ENCODE results near the gene ZNF831.

ZNF831 gene

DNA sequence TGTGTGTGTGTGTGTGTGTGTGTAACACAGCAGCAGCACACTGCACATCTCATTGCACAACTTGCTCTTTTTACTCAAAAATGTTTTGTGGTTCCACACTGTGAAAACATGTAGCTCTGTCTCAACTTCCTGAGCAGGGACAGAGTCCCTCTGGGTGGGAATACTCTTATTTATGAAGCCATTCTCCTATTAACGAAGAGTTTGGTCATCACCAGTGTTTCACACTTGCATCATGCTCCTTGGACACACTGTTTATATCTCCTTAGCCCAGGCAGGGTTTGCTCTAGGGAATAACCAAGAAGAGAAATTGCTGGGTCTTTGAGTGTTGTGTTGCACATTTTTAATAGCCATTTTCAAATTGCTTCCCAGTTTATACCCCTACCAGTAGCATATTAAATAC is 53.6 kb downstream of the ZNF831 start:
- DNase-seq = no peak

DNA sequence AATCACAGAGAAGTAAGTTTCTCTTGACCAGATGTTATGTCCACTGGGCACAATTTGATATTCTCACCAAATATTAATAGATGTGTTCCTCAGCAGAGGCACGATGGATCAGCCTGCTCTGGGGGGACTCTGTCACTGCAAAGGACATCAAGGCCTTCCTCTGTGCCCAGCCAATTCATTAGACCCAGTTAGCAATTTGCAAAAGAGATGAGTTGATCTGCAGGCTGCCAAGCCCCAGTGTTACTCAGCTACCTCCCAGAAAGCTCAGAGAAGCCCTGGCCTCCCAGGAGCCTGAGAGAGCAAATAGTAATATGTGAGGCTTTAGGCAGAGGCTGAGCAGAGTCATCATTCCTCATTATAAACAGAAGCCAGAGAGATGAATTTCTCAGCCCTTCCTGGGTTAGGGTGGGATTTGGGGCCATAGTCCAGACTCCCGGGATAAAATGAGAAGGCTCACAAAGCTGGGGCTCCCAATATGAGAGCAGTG is 54.2 kb downstream of the ZNF831 start:
- no peak for DNase-seq

DNA sequence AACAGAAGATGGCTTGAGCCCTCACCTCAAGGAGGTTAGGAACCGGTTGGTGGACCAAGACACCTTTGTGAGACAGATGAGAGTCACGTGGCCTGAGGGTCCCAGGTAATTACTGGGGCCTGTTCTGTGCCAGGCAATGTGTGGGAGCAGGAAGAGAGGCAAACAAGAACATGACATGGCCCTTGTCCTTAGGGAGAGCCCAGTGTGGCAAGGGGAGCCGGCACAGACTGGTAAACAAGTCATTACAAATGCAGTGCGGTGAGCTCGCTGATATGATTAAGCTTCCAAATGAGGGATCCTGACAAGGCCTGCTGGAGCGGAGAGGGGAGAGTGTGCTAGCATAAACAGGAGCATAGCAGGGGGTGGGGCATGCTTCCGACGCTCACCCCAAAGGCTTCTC is 55.6 kb downstream of the ZNF831 start:
- no peak for DNase-seq

GRCh38 chr20:59220161-59220560 is 56.5 kb downstream of the ZNF831 start:
- no peak for DNase-seq

GRCh38 chr20:59221049-59221706 is 57.6 kb downstream of the ZNF831 start:
- DNase-seq = no peak

DNA sequence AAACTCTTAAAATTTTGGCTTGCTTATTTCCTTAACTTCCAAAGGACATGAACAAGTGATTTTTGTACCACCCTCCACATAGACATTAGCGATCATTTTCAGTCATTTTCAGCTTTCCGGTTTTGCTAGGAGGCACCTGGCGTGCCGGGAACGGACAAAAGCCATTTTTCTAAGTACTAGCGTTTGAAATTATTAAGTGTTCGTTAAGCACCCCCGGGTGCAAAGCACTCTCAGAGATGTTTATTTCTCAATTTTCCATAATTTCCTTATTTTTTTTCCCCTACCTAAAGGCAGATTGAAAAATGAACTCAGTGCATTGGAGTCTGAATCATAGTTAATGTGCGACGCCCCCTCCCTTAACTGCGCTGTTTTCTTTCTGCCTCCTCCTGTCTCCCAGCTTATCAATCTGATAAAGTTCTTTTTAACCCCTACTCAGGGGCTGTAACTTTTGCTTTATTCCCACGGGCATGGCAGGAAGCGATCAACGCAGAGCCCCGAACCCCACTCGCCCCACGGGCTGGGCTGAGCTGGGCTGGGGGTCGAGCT is 58.2 kb downstream of the ZNF831 start:
- no peak for DNase-seq

GRCh38 chr20:59222253-59223181 is 58.9 kb downstream of the ZNF831 start:
- DNase-seq = peak; percentile 78

DNA sequence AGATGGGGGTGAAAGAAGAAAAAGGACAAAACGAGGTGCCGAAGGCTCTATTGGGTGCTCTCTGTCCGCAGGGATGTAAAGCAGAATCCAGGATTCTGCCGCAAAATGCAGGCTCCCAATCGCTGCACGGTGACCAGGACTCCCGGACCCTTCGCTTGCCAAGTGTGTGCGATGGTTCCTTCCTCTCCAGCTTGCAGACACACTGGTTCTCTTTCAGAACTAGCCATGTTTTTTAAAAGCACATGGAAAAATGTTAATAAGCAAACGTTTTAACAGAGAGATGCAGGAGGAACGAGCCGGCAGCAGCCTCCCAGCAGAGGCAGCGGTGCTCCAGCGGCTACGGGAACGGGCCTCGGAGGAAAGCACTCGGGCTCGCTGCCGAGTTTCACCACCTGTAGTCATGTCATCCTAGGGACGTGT is 59.6 kb downstream of the ZNF831 start:
- no peak for DNase-seq

- no peak for DNase-seq
These were observed 60.1 kb downstream of the ZNF831 start for GRCh38 chr20:59223750-59224149.

DNA sequence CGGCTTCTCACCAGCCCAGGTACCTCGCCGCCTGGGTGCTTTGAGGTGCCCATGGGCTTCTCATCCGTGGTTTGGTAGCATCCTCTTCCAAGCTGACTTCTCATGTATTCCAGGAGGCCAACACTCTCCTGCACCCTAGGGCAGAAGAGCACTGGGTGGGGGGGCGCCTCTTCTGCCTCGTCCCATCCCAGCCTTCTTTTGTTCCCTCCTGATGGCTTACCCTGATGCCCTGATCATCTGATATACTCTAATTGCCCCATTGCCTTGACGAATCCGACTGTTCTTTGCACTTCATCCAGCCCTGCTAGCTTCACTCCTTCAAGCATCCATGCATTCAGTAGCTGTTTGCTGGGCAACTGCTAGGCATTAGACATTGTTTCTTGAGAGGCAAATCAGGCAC is 60.6 kb downstream of the ZNF831 start:
- DNase-seq = no peak

DNA sequence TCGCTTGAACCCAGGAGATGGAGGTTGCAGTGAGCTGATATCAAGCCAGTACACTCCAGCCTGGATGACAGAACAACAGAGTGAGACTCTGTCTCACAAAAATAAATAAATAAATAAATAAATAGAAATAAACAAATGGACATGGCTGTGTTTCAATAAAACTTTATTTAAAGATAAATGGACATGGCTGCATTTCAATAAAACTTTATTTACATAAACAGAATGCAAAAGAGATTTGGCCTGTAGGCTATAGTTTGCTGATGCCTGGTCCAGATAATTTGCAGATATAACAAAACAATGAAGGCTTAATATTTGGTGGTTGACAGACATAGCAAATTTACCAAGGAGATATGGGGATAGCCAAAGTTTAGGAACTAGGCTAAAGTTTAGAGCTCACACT is 66.8 kb downstream of the ZNF831 start:
- DNase-seq = no peak

DNA sequence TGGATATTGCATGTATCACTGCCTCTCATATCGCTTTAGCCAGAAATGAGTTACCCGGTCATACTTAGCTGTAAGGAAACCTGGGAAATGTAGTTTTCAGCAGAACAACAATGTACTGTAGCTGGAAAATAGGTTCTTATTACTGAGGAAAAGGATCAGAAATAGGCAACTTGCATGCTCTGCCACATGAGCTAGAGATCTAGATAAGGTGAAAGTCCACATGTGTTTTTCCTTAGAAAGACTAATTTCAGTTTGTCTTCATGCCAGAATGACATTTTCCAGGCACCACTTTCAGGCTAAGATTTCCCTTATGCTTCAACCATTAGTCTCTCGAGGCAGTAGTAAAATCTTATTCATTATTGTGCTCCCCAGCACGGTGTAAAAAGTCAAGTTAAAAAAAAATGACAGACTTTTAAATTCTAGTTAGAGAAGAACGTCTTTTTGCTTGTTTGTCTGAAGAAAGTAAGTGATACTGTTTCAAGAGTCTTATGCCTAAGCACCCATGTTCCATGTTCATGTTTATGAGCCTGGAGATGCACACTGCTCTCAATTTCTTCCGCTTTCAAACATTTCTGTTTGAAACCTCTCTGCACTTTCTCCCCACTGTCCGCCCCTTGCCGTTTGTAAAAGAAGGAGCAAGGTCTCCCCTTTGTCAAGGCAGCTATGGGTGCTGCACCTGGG is 67.6 kb downstream of the ZNF831 start:
- DNase-seq = no peak

GRCh38 chr20:59232618-59233017 is 69.0 kb downstream of the ZNF831 start:
- DNase-seq = no peak

DNA sequence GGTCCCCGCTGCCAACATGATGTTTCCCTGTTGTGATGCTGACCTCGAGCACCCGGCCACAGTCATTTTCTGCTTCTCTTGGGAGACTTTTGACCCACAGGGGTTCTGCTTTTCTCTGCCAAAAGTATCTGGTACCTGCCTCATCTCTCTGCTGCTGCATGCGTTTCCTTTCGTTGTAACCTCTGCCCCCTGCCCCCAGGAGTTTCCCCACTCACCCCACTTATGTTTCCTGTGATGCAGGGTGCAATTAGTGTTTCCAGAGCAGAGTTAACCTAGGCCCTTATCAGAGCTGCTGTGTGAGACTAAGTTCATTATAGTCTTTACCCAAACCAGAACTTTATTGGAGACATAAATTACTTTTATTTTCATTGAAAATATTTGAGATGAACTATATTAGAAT is 71.6 kb downstream of the ZNF831 start:
- no peak for DNase-seq

DNA sequence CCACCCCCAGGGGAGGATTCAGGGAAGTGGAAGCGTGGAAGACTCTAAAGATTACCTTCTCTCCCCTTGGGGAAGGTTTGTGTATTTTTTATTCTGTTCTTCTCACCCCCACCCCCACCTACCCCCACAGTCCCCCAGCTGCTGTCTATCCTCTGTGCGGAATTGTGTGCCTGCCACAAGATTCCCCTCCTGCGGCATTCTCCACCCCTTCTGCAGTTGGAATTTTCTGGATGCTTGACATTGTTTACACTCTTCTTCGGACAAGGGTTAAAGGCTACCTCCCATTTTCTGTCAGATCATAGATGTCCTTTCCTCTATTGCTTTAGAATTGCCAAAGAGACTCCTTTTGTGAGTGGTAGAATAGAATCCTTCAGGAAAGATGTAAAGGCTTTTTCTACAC is 76.4 kb downstream of the ZNF831 start:
- no peak for DNase-seq

DNA sequence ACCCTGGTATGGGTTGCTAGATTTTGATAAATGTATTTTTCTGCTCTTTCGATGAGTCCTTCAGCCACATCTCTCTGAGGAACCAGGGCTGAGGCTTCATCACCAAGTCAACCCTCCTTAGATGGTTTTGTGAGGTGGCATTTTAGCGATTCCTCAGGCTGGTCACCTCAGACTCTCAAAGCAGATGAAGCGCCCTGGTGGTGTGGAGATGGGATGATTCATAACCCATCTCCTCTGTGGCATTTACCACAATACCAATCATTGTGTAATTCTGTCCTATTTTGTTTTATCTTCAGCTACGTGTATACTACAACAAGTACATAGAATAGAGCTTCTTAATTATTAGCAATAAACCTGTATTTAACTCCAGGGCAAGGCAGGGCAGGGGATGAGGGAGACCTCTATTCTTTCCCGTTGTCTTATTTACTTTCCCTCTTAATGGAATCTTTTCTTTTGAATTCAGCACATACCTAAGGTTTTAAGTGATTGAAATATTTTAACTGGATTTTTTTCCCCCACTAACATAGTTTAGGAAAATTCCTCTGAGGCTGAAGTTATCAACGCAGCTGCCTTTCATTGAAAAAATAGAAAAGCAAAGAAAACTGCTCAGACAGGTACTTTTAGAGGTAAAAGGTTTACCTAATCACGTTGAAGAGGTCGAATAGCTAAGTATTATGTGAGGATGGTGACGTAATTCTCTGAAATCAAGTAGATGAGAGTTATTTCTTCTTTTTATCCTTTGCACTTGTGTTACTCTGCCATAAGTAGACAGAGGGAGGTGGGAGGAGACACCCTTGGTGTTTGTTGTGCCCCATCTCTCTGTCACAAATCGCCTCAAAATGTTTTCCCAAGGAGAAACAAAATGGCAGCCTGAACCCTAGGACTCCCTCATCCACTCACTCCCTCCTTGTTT is 79.3 kb downstream of the ZNF831 start:
- DNase-seq = no peak

DNA sequence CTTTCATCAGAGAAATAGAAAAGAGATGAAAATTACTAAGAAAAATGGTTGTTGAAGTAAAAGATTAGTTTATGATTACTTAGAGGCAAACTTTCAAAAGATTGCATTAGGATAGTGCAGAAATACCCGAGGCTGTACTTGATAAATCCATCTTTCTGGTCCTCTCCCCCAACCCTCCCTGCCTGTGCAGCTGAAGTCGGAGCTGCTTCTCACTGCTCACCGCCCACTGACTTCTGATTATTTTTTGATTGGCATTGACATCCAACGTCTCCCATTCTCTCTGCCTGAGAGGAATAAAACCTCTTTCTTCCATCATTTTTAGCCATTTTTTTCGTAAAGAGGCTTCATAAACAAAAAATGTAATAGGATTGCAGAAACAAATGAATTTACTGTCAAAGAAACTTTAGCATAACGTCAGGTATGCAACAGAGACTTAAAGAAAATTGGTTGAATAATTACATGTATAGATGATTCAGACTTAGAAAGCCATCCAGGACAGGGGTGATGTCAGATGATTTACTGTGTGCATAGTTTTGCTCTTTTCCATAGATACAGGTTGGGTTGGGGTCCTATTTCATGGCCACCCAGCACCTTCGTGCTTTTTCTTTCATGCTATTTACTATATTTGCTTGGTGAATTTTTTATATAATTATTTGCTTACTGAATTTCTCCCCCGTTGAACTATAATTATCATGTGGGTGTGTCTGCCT is 83.2 kb downstream of the ZNF831 start:
- DNase-seq = no peak

DNA sequence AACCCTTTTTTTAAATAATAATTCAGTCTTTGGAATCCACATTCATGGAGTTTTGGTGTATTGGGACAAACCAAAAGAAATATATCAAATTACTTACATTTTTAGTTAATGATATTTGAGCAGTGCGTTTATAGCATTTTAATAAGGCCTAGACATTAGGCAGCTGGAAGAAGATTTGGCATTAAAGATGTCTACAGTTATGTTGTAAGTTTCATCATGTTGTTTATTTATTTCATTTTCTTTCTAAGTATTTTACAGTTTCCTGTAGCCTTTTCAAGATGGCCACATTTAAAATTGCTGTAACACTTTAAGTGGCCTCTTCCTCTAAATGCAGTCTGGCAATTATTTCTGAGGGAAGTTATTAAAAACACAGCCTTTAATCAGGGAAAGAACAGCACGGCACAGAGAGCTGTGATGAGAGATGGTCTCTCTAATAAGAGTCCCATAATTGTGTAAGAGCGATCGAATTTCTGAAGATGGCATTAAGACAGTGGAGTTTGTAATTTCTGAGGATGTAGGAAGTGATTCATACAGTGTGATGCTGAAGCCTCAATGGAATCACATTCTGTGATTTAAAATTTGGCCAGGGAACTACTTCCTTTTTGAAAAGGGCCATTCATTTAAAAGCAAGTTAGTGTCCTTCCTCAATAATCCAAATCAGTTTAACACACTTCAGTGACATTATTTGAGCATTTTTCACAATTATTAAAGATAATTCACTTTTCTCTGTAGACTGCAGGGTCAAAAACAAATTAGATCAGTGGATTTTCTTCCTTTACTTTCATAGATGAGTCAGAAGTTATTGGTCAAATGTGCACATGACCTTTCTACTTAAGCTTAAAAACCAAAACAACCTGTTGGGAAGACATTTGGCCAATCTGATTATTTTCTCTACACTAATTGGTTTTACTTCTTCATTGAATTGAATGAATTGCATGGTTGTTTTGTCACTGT is 84.4 kb downstream of the ZNF831 start:
- DNase-seq = no peak

- no peak for DNase-seq
These were observed 86.7 kb downstream of the ZNF831 start for GRCh38 chr20:59250293-59250692.

DNA sequence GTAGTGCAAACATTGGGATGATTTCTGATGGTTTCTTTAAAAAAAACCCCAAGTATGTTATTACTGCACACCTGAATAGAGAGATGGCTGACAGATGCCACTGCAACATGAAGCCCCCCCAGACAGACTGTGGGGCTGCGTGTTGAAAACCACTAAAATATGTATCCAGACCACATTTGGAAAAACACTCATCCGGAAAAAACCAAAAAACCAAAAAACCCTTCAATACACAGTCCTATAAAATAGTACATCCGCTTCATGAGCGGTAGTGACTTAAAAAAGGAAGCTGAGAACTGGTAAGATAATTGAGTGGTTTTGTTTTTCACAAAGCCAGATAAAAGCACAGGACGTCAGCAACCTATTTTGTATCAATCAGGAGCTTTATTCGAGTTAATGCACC is 89.7 kb downstream of the ZNF831 start:
- DNase-seq = peak; percentile 49

All from CD4-positive, alpha-beta T cell treated with Interleukin-10 for 1 hour (primary cell).